Activated CD4-positive, alpha-beta T cell treated with anti-CD3 and anti-CD28 coated beads for 24 hours (primary cell): ENCODE results near the gene HOXD4.

Source experiments
- DNase-seq, 2 donors: peaks; one replicate each; pipeline ENCODE4 v3.0.0-alpha.2; 2020; ENCODE audit warnings: low read depth in 2 of 2

The HOXD4 gene

DNA sequence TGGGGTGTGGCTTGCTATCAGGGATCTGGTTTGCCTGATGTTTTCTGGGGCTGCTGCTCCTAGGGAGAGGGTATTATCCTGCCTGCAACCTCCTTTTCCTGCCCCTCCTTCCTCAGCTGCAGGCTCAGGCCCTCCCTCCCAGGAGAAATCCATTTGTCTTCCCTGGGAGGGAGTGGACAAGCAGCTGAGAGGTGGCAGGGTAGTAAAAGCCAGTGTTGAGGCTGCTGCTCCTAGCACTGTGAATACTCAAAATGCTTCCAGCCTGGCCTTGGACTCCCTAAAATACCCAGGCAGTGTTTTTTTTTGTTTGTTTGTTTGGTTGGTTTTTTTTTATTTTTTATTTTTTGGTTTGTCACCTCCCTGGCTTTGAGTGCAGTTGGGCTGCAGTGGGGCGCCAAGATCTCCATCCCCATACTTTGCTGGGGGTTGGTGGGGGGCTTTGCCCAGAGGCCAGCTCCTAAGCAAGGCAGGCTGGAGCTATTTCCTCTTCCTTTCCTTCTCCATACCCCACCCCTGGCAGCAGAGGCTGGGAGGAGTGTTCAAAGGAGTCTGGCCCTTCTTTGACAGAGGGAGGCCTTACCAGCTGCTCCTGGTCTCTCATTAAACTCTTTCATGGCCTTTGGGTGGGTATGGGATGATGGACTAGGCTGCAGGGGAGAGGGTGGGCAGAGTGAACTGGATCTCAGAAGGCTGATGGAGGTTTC lies 19.4 kb downstream of the HOXD4 start:
- no peak for DNase-seq

DNA sequence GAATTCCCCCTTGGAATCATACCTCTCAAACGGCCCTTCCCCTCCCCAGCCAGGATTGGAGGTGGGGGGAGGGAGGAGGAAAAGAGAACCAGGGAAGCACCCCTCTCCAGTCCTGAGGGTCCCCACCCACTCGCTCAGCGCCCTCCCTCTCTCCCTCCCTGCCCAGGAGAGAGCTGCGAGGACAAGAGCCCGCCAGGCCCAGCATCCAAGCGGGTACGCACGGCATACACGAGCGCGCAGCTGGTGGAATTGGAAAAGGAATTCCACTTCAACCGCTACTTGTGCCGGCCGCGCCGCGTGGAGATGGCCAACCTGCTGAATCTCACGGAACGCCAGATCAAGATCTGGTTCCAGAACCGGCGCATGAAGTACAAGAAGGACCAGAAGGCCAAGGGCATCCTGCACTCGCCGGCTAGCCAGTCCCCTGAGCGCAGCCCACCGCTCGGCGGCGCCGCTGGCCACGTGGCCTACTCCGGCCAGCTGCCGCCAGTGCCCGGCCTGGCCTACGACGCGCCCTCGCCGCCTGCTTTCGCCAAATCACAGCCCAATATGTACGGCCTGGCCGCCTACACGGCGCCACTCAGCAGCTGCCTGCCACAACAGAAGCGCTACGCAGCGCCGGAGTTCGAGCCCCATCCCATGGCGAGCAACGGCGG lies 20.1 kb downstream of the HOXD4 start:
- no peak for DNase-seq

DNA sequence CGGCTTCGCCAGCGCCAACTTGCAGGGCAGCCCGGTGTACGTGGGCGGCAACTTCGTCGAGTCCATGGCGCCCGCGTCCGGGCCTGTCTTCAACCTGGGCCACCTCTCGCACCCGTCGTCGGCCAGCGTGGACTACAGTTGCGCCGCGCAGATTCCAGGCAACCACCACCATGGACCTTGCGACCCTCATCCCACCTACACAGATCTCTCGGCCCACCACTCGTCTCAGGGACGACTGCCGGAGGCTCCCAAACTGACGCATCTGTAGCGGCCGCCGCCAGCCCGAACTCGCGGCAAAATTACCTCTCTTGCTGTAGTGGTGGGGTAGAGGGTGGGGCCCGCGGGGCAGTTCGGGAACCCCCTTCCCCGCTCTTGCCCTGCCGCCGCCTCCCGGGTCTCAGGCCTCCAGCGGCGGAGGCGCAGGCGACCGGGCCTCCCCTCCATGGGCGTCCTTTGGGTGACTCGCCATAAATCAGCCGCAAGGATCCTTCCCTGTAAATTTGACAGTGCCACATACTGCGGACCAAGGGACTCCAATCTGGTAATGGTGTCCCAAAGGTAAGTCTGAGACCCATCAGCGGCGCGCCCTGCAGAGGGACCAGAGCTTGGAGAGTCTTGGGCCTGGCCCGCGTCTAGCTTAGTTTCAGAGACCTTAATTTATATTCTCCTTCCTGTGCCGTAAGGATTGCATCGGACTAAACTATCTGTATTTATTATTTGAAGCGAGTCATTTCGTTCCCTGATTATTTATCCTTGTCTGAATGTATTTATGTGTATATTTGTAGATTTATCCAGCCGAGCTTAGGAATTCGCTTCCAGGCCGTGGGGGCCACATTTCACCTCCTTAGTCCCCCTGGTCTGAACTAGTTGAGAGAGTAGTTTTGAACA lies 20.9 kb downstream of the HOXD4 start:
- DNase-seq: no peak

DNA sequence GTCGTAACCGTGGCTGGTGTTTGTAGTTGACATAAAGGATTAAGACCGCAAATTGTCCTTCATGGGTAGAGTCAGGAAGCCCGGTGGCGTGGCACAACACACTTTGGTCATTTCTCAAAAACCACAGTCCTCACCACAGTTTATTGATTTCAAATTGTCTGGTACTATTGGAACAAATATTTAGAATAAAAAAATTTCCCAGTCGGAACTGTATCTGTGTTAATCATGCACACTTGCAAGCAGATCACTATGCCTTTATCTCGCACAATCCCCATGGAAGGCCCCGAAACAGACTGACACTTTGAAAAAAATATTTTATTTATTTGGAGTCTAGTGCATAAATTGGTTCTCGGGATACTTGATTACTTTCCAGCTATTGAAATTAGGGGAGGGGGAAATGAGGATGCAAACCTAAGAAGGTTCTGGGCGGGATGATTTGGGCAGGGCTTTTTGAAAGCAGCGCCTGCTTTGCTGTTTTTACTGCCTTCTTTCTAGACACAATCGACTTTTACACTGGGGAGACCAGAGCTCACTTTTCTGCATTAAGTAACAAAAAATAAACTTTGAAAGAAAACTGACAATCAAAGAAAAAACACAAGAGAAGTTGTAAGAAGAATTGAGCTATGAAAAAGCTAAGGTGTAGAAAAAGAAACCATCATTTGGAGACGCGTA lies 21.7 kb downstream of the HOXD4 start:
- no peak for DNase-seq

DNA sequence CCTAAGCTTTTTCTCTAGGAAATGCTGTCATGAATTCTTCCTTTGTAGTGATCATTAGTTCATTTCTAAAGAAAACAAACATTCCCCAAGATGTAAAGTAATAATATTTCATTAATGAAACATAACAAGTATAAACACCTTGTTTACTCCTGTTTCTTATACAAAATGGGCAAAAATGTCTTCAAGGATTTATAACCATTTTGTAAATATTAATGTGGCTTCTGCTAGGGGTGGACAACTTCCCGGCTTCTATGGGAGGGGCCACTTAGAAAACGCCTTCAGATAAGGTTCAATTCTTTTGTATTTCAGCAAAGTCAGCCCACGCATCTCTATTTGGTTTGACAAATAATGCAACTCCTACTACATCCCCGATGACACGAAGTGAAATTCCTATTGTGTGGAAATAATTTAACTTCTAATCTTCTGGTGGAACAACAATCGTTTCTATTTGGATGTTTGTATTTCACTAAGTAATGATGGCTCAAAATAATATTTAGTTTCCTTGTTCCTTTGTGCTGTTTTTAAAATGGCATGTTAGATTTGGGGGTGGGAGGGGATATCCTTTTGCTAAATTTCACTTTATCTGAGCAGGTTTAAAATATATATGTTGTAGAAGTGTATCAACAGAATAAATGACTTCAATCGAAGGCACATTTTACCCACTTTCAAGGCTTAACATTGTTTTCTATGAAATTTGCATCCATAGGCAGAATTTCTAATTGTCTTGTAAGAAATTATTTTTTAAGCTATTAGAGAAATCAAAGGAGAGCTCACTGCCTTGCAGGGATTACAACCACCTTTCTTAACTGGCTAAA lies 22.4 kb downstream of the HOXD4 start:
- DNase-seq: no peak

DNA sequence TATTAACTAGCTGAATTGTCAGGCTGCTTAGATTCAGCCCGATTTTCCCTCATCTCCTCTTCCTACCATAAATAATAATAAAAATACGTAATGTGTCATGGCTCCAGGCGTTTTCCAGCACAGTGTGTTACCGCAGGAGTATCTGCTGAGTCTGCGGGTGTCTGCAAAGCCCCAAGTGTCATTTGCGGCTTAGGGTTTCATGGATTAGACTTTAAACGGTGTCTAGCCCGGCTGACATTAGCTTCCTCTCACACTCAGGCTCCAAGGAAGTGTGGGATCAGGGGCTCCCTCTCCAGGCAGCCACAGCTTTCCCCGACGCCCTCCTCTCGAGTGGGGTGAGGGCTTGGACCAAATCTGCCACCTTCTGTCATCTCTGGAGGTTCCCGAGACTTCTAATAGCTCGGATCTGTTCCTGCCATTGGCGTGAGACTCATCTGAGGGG lies 23.1 kb downstream of the HOXD4 start:
- no peak for DNase-seq

DNA sequence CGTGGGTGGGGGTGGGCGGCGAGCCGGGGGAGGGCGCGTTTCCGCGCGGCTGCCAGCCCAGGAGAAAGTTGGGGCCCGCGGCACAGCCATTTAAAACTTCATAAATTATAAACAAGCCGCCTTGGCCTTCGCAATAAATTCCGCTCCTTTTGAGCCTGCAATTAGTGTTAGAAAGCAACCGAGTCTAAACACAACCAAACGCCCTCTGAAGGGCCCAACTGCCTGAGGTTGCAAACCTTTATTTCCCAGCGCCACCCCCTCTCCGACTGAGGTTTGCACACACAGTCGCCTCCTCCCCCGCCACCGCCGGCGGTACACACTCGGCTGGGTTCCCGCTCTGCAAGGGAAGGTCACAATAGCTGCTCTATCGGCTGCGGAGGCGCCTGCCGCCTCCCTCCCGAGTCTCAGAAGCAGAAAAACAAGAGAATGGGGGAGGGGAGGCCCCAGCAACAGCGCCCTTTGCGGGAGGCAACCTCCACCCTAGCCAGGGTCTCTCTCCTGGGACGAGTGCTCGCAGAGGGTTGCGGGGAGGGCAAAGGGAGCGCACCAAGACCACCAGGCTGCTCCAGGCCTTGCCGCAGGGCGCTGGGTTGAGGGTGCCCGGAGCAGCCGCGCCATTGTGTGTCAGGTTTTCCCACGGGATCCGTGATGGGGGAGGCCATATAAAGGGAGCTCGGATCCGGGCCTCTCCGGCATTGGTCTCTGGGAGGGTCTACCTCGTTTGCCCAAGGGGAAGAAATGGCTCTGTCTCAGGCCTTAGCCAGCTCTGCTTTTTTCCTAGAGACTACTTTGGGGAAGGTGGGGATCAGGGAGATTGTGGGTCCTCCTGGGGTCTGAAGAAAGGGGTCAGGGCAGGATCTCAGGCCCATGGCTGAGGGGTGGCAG lies 23.7 kb downstream of the HOXD4 start:
- no peak for DNase-seq

DNA sequence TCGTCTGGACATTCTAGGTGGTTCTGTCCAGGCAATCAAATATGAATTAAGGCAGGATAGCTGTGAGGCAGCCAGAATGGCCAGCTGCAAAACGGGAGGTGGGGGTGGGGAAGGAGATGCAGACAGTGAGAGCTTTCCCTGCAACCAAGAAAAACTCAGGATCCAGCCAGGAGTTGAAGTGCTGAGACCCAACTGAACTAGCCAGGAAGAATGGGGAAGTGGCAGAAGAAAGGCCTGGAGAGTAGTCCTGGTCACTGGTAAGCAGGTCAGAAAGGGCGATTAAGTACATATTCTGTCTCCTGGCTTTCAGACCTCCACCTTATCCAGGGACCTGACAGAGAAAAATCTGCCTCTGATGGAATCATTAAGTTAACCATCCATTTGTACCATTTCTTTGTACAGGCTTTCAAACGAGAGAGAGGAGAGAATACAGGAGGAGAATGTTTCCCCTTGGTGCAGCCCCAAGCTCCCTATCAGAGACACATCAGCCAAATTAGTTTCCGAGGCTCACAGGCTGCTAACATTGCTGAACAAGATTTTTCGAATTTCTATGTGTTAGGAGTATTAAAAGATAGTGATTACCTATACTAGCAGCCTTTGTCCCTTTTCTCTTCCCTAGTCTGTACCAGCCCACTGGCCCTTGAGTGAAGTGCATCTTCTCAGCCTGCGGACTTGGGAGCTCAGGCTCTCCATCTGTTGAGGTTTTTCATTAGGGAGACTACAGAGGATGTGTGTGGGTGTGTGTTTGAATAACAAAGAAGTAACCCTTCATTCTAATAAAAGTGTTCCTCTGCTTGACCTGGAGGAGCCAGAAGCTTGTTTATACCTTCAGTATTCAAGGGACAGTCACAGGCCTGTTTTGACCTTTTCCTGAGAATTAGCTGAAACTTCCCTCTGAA lies 24.6 kb downstream of the HOXD4 start:
- no peak for DNase-seq

DNA sequence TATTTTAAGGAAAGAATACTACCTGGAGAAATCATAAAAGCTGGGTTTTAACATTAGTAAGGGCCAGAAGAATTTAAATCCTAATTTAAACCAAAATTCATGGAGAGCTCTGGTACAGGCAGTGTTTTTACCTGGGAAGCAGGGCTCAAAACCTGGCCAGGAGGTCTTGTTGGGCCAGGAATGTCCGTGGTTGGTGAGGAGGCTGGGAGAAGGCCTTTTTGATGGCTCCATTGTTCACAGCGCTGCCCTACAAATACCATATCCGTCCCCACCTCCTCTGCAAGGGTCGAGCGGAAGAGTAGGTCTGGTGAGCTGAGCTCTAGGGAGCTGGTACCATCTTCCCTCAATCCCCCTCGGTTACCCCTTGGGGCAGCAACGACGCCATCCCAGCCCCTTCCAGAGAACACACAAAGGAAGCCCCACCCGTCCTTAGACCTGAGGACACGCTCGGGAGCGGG lies 26.3 kb downstream of the HOXD4 start:
- no peak for DNase-seq

DNA sequence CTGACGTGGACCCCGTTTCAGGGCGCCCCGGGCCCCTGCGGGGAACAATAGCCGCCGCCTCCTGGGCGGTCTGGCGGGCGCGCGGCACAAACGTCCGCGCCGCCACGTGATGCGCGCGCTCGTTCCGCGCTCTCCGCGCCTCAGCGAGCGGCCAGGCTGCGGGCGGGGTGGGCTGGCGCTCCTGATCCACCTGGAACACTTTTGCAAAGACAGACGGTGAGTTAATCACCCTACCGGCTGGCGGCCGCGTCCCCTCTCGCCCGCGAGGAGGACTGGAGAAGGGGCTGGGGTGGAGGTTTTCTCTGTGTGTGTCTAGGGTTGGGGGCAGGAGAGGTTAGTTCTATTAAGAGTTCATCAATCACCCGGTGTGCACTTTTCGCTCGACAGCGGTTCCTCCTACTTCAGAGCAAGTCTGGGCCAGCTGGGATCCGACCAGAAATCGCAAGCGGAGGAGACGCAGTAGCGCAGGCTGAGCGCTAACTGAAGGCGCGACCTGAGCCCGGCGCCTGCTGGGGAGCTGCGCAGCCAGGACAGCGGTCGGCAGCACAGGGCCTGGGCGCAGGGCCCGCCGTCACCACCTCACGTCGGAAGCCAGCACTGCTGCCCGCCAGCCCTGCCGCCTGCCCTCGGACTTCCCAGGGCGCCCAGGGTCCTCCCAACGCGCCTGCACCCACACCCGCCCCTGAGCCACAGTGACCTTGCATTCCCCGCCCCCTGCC lies 26.8 kb downstream of the HOXD4 start:
- no peak for DNase-seq

DNA sequence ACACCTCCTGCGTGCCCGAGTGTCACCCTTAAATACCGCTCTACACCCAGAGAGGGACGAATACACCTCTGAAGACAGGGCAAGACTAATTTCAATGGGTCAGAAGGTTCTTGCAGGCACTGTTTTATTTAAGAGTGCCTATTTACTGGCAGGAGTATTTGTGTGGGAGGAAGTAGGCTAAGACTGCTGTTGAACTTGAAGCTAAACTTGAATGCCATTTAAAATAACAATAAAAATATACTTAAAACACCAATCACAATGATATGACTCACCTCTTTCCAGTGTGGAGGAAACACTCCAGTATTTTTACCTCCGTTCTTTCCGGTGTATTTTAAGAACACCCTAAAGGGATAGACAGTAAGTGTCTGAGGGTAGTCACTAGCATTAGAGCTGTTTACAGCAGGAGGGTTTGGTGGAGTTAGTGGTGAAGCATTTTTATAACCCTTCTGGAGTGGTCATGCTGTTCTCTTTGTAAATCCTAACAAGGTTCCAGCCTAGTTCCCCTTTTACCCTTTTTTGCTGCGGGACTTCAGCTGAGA lies 27.5 kb downstream of the HOXD4 start:
- no peak for DNase-seq

DNA sequence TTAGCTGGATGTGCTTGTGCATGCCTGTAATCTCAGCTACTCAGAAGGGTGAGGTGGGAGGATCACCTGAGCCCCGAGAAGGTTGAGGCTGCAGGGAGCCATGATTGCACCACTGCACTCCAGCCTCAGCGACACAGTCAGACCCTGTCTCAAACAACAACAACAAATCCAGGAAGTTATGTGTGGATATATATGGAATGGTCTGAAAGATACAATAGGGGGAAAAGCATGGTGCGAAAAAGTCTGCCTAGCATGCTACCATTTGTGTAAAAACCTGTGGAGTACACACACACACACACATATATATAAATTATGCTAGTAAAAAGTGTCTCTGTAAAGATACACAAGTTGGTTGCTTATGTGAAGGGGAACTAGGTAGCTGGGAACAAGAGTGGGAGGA lies 30.2 kb downstream of the HOXD4 start:
- DNase-seq: no peak

DNA sequence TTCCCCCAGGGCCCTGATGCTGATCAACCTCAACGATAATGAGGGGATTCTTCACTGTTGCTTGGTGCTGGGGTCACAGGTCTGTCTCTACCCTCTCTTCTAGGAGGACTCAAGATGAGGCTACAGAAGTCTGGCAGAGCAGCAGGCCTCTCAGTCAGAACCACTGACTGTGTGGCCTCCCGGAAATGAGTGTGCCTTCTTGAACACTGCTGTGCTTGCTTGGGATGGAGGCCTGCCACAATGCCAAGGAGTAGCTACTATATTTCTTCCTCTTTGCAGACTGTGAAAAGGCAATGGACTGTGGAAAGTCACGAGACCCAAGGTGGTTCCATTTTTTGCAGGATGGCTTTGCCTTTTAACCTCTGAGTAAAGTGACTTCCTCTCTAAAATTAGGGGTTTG lies 31.3 kb downstream of the HOXD4 start:
- no peak for DNase-seq

DNA sequence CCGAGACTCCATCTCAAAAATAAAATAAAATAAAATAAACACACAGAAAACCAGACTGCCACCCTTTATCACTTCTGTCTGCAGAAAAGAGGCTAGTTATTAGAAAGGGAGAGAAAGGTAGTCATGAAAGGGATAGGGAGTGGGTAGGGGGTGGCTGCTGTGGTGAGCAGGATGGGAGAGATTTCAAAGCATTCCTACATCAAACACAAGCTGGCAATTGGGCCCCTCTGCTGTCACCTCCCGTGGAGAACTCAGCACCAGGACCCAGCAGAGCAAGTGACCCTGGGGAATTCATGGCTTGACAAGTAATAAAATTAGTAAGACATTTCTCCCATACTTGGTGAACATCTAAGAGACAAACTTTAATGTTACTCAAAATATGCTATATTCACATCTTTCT lies 33.4 kb downstream of the HOXD4 start:
- DNase-seq: no peak

DNA sequence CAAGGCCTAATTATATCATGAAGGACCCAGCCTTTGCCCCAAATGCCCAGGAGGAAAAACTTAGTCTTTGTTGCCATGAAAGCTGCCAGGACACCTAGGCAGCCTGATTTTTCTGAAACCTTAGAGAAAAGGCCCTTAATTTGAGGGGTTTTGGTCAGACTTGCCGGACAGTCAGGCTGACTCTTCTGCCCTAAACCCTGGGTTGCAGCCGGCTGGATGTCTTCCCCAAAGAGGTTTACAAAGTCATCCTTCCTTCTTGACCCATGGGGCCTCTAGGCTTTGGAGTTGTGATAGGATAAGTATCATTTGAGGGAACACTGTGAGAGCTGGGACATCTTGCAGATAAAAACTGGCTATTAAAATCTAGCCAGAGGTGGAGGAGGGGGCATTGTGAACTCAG lies 34.7 kb downstream of the HOXD4 start:
- no peak for DNase-seq

DNA sequence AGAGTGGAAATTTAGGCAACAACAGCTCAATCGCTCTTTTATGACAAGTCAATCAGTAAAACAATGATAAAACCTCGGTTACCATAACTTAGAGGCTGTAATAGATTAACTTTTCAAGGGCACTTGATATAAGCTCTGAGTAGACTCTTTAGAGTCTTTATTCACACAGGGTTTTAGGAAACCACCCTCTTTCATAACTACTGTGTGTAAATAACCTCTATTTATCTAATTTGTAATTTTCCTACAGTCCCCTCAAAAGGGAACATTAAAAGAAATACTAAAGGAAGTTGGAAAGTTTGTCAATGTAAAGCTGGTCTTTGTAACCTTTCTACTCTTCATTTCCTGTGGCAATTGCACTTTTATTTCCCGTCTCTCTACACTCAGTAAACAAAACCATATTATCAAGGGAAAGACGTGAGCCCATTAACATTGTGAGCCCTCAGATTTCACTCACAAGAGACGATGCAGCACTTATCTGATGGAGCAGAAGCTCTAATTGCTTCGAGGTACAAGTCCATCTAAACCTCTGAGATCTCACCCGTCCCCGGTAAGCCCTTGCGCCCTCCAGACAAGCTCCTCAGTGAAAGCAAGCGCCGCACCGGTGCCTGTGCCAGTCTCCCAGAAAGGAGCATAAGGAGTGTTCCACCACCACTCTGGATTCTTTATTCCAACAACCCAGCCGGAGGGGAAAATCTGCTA lies 36.0 kb downstream of the HOXD4 start:
- no peak for DNase-seq
